HL-60 (cell line): Measurements from ENCODE around the gene NUDT14.
A peak's percentile ranks its signal among the peaks of the same experiment; 100 is the strongest.

Experiments
- DNase-seq, 2 experiments: peaks; one replicate each; pipeline ENCODE4 v3.0.0-alpha.2; 2010 to 2020; ENCODE audit warnings: low read depth in 1 of 2, low spot score in 1 of 2
- H3K27ac ChIP-seq: fragments of 250-450 bp; sonication (Bioruptor Pico); replicated peaks from 2 replicates; pipeline ENCODE4 v1.5.1; 2020; ENCODE audit warnings: mild to moderate bottlenecking, moderate library complexity
- H3K27me3 ChIP-seq: fragments of 250-450 bp; sonication (Bioruptor Pico); 2 replicates; pipeline ENCODE4 v1.5.1; 2021; ENCODE audit warnings: mild to moderate bottlenecking, moderate library complexity; ENCODE audit not compliant: insufficient read depth, poor library complexity, severe bottlenecking
- H3K4me3 ChIP-seq: replicated peaks from 2 replicates; pipeline ENCODE4 v1.5.1; 2011; ENCODE audit warnings: mild to moderate bottlenecking, control low read depth, low read length; ENCODE audit not compliant: insufficient read depth
- GABPA ChIP-seq: IDR thresholded peaks from 2 replicates; pipeline ENCODE4 v1.6.1; 2012; ENCODE audit warnings: low read depth
- POLR2AphosphoS5 ChIP-seq: IDR thresholded peaks from 2 replicates; pipeline ENCODE4 v1.6.1; 2012; ENCODE audit warnings: low read depth
- SPI1 ChIP-seq: IDR thresholded peaks from 2 replicates; pipeline ENCODE4 v1.6.1; 2012; ENCODE audit warnings: low read depth, mild to moderate bottlenecking, borderline replicate concordance
- TF ChIP-seq, protein P1 (sequence below): IDR thresholded peaks from one replicate; pipeline ENCODE4 v1.5.1; 2011; ENCODE audit warnings: low read length, control low read depth, inconsistent platforms; ENCODE audit not compliant: insufficient read depth
- TF ChIP-seq, protein P2 (sequence below): IDR thresholded peaks from 2 replicates; pipeline ENCODE4 v1.6.1; 2012; ENCODE audit warnings: low read depth; ENCODE audit not compliant: insufficient replicate concordance

The NUDT14 gene

DNA sequence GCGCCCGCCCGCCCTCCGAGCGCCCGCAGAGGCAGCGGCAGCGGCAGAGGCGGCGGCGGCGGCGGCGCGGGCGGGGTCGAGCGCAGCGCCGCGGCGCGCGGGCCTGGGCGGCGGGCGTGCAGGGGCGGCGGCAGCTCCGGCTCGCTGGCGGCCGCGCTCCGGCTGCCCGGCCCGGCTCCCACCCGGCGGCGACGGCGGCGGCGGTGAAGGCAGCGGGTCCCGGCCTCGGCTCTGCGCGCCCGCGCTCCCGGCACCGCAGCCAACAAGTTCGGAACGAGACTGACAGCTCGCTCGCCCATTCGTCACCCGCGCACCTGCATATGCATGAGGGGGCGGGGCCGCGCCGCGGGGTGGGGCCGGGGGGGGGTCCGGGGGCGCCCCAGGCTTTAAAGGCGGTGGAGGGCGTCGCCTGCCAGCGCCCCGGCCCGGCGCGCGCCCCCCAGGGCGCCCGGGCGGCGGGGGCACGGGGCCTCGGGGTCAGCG lies 12.6 kb downstream of the NUDT14 start, which contains the start of gene JAG2:
Gene JAG2, minus strand, starts transcription at position 281 of the 483 bp plus-strand sequence. CDS start 356 bp downstream, outside the sequence.
- Histone ChIP-seq H3K27ac (no peak within 1 kb of the TSS), H3K4me3 (peak within 1 kb of the TSS; percentile 25)
- no peak for DNase-seq

DNA sequence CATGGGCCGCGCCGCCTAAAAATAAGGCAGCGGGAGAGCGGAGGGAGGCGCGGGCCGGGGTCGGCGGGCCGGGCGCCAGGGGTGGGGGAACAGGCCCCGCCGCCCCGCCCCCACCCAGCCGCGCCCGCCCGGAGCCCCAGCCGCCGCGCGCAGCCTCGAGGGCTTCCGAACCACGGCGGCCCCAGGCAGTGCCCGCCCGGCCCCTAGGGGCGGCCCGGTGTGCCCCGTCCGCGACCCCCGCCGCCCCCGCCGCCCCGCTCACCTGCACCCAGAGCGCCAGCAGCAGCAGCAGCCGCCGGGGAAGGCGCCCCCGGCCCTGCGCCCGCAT lies 13.1 kb downstream of the NUDT14 start:
- TF ChIP-seq, protein P1, sequence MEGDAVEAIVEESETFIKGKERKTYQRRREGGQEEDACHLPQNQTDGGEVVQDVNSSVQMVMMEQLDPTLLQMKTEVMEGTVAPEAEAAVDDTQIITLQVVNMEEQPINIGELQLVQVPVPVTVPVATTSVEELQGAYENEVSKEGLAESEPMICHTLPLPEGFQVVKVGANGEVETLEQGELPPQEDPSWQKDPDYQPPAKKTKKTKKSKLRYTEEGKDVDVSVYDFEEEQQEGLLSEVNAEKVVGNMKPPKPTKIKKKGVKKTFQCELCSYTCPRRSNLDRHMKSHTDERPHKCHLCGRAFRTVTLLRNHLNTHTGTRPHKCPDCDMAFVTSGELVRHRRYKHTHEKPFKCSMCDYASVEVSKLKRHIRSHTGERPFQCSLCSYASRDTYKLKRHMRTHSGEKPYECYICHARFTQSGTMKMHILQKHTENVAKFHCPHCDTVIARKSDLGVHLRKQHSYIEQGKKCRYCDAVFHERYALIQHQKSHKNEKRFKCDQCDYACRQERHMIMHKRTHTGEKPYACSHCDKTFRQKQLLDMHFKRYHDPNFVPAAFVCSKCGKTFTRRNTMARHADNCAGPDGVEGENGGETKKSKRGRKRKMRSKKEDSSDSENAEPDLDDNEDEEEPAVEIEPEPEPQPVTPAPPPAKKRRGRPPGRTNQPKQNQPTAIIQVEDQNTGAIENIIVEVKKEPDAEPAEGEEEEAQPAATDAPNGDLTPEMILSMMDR, result no peak
- TF ChIP-seq, protein P2, sequence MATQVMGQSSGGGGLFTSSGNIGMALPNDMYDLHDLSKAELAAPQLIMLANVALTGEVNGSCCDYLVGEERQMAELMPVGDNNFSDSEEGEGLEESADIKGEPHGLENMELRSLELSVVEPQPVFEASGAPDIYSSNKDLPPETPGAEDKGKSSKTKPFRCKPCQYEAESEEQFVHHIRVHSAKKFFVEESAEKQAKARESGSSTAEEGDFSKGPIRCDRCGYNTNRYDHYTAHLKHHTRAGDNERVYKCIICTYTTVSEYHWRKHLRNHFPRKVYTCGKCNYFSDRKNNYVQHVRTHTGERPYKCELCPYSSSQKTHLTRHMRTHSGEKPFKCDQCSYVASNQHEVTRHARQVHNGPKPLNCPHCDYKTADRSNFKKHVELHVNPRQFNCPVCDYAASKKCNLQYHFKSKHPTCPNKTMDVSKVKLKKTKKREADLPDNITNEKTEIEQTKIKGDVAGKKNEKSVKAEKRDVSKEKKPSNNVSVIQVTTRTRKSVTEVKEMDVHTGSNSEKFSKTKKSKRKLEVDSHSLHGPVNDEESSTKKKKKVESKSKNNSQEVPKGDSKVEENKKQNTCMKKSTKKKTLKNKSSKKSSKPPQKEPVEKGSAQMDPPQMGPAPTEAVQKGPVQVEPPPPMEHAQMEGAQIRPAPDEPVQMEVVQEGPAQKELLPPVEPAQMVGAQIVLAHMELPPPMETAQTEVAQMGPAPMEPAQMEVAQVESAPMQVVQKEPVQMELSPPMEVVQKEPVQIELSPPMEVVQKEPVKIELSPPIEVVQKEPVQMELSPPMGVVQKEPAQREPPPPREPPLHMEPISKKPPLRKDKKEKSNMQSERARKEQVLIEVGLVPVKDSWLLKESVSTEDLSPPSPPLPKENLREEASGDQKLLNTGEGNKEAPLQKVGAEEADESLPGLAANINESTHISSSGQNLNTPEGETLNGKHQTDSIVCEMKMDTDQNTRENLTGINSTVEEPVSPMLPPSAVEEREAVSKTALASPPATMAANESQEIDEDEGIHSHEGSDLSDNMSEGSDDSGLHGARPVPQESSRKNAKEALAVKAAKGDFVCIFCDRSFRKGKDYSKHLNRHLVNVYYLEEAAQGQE, result no peak
- no peak for TF ChIP-seq GABPA
- no peak for TF ChIP-seq POLR2AphosphoS5
- TF ChIP-seq SPI1, result no peak
- no peak overlapping the region for H3K27ac ChIP-seq
- DNase-seq, result no peak
- H3K4me3 ChIP-seq, result peak overlapping the region; percentile 25
- H3K27me3 ChIP-seq, result peaks cover 28% of the 10 kb centered on the region

More for the DNA sequence above, 12.6 kb downstream of the NUDT14 start, which contains the start of gene JAG2:
- H3K27me3 ChIP-seq, result peaks cover 28% of the 10 kb centered on the region
- TF ChIP-seq, protein P2, result no peak
- TF ChIP-seq, protein P1, result no peak
- TF ChIP-seq SPI1 (no peak), GABPA (no peak), POLR2AphosphoS5 (no peak)

DNA sequence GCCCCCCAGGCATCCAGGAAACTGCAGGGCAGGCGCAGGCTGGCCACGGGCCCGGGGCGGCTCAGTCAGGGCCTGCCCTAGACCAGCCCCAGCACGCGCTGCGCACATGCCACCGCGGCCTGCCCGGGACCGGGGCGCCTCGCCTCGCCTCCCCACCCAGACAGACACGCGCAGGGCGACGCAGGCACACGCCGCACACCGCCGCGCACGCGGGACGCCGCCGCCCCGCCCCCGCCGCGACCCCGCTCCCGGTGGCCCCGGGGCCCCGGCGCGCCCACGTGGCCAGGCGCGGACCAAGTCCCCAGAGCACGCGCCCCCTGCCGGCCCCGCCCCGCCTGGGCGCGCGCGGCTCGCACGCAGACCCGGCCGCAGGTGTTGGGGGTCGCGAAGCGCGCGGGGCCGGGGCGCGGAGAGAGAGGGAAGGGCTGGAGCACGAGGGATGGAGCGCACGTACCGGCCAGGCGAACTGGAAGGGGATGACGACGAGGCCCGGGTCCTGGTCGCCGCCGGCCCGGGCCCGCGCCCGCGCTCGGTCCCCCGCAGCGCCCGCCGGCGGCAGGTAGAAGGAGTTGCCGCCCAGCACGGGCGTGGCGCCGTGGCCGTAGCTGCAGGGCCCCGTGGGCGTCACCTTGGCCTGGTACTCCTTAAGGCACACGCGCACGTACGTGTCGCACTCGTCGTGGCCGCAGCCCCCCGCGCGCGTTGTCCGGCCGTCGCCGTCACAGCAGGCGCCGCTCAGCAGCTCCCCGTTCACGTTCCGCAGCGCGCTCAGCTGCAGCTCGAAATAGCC lies 13.6 kb downstream of the NUDT14 start:
- Histone ChIP-seq H3K27me3 (peaks cover 28% of the 10 kb centered on the region), H3K4me3 (peak overlapping the region; percentile 25), H3K27ac (no peak overlapping the region)
- no peak for TF ChIP-seq POLR2AphosphoS5
- TF ChIP-seq, protein P1, result no peak
- no peak for TF ChIP-seq SPI1
- TF ChIP-seq, protein P2, result no peak
- no peak for TF ChIP-seq GABPA
- no peak for DNase-seq
